Neuronal stem cell (in vitro differentiated cells): ENCODE data around the gene AAMP.

Experiments
- DNase-seq: peaks from one replicate; pipeline ENCODE4 v3.0.0-alpha.2; 2013; ENCODE audit warnings: low spot score
- H2AFZ ChIP-seq: one replicate; pipeline ENCODE4 v1.6.1; 2013; ENCODE audit warnings: mild to moderate bottlenecking, low read length, inconsistent platforms
- H2AK5ac ChIP-seq: 2 replicates; pipeline ENCODE4 v1.6.1; 2013; ENCODE audit warnings: low read depth, mild to moderate bottlenecking, inconsistent platforms, low read length, moderate library complexity, mixed read lengths
- H2BK120ac ChIP-seq: 2 replicates; pipeline ENCODE4 v1.6.1; 2013; ENCODE audit warnings: low read depth, mild to moderate bottlenecking, inconsistent platforms, low read length, moderate library complexity, mixed read lengths
- H2BK12ac ChIP-seq: one replicate; pipeline ENCODE4 v1.6.1; 2013; ENCODE audit warnings: low read length, inconsistent platforms
- H2BK15ac ChIP-seq: 2 replicates; pipeline ENCODE4 v1.6.1; 2013; ENCODE audit warnings: mild to moderate bottlenecking, low read length, inconsistent platforms, mixed read lengths
- H2BK5ac ChIP-seq: one replicate; pipeline ENCODE4 v1.6.1; 2013; ENCODE audit warnings: inconsistent platforms, mild to moderate bottlenecking, low read length, moderate library complexity
- H3K14ac ChIP-seq: one replicate; pipeline ENCODE4 v1.6.1; 2013; ENCODE audit warnings: low read length, inconsistent platforms
- H3K18ac ChIP-seq: 2 replicates; pipeline ENCODE4 v1.6.1; 2013; ENCODE audit warnings: low read length, inconsistent platforms
- H3K23ac ChIP-seq: 2 replicates; pipeline ENCODE4 v1.6.1; 2013; ENCODE audit warnings: low read depth, mild to moderate bottlenecking, mixed read lengths, low read length, inconsistent platforms; ENCODE audit not compliant: poor library complexity
- H3K27ac ChIP-seq: replicated peaks from 3 replicates; pipeline ENCODE4 v1.5.1; 2013; ENCODE audit warnings: low read length, inconsistent platforms
- H3K27me3 ChIP-seq, 3 experiments: 2 replicates each; pipeline ENCODE4 v1.6.1; 2013; ENCODE audit warnings: low read length in 3 of 3, mild to moderate bottlenecking in 2 of 3, inconsistent platforms in 1 of 3, low read depth in 1 of 3, mixed read lengths in 1 of 3, moderate library complexity in 1 of 3; ENCODE audit not compliant: control insufficient read depth in 3 of 3, insufficient read depth in 3 of 3
- H3K36me3 ChIP-seq, 2 donors: replicated peaks in 1 of 2; 2 replicates each; pipeline ENCODE4 v1.6.1; 2013; ENCODE audit warnings: low read length in 2 of 2; ENCODE audit not compliant: control insufficient read depth in 2 of 2, insufficient read depth in 2 of 2
- H3K4ac ChIP-seq: 2 replicates; pipeline ENCODE4 v1.6.1; 2013; ENCODE audit warnings: inconsistent platforms, mild to moderate bottlenecking, low read length, moderate library complexity
- H3K4me1 ChIP-seq, 2 donors: 1 replicate in 1 of 2; 2 replicates in 1 of 2; pipeline ENCODE4 v1.6.1; 2013; ENCODE audit warnings: low read length in 2 of 2, low read depth in 1 of 2; ENCODE audit not compliant: control insufficient read depth in 2 of 2, insufficient read depth in 1 of 2
- H3K4me2 ChIP-seq: one replicate; pipeline ENCODE4 v1.6.1; 2013; ENCODE audit warnings: mild to moderate bottlenecking, low read length, inconsistent platforms; ENCODE audit not compliant: insufficient read depth, poor library complexity, severe bottlenecking
- H3K4me3 ChIP-seq, 2 donors: 2 replicates each; pipeline ENCODE4 v1.5.1; 2013; ENCODE audit warnings: low read length in 2 of 2, mild to moderate bottlenecking in 2 of 2, inconsistent platforms in 1 of 2, moderate library complexity in 1 of 2
- H3K79me1 ChIP-seq: one replicate; pipeline ENCODE4 v1.6.1; 2013; ENCODE audit warnings: low read depth, mild to moderate bottlenecking, inconsistent platforms, low read length, moderate library complexity
- H3K9ac ChIP-seq: one replicate; pipeline ENCODE4 v1.6.1; 2013; ENCODE audit warnings: mild to moderate bottlenecking, low read depth, low read length, inconsistent platforms; ENCODE audit not compliant: poor library complexity
- H3K9me3 ChIP-seq, 2 donors: replicated peaks in 1 of 2; 2 replicates each; pipeline versions ENCODE3 to v1.6.1; 2013; ENCODE audit warnings: low read length in 2 of 2, mild to moderate bottlenecking in 2 of 2, inconsistent platforms in 1 of 2, low read depth in 1 of 2, mixed read lengths in 1 of 2, moderate library complexity in 1 of 2; ENCODE audit not compliant: control insufficient read depth in 2 of 2, insufficient read depth in 1 of 2
- H4K8ac ChIP-seq: one replicate; pipeline ENCODE4 v1.6.1; 2013; ENCODE audit warnings: low read depth, mild to moderate bottlenecking, inconsistent platforms, low read length, moderate library complexity
- H4K91ac ChIP-seq: one replicate; pipeline ENCODE4 v1.6.1; 2013; ENCODE audit warnings: low read length, low read depth, mild to moderate bottlenecking, inconsistent platforms; ENCODE audit not compliant: poor library complexity
- WGBS, 2 donors: extraction: QIAGEN DNeasy Blood & Tissue Kit; methylation state at CpG; one replicate each; pipeline ENCODE4 v1.1.7; 2013; ENCODE audit warnings: missing lambda C conversion rate in 2 of 2, mixed read lengths in 1 of 2; ENCODE audit not compliant: insufficient read length in 2 of 2, insufficient replicate concordance in 1 of 2; ENCODE audit errors: extremely low coverage in 2 of 2; 5-methylcytosine and 5-hydroxymethylcytosine counted together

The AAMP gene

DNA sequence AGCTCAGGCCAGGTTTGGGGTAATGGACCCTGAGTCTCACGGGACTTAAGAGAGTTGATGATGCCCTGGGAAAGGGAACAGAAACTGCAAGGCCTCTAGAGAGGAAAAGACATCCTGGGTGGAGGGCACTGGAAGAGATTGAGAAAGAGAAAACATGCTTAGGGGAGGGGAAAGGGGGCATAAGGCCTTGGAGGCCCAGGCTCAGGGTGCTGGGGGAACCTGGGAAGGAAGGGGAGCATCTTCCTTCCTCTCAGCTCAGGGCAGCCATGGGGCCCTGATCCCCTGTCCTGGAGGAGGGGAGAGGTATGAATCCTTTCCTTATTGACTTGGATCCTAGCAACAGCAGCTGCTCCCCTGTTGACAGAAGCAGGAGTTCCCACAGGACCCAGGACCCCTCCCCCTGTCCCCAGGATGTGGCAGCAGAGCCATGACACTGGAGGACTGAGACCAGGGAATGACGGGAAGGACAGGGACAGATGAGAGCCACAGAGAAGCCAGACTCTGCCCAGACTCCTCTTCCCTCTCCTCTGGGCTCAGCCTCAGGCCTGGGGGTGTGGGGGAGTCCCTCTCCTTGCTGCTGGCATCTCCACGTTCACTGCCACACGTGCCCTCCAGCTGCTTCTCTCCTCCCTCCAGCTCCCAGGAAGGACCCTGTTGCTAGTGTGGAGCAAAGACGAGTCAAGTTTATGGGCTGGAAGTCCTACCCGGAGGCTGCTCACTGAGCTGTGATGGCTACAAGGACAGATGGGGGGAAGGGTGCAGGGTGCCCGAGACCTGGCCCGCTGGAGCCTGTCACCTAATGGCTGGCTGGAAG, 8.3 kb downstream of the AAMP start:
- no peak for DNase-seq
- H3K23ac ChIP-seq, result peak overlapping the region; percentile 69
- H3K4ac ChIP-seq, result no peak overlapping the region
- H3K4me1 ChIP-seq, result peaks cover 15 to 24% of the 10 kb centered on the region in 2 donors
- H2BK15ac ChIP-seq, result no peak overlapping the region
- peak overlapping the region; percentile 7 for H2BK120ac ChIP-seq
- H3K27me3 ChIP-seq, result peaks cover 0 to 2% (median 0%) of the 10 kb centered on the region in 3 experiments
- no peak overlapping the region for H3K4me2 ChIP-seq
- no peak overlapping the region for H2BK12ac ChIP-seq
- H3K9ac ChIP-seq, result peak overlapping the region; percentile 51
- H3K79me1 ChIP-seq, result no peaks in the 10 kb centered on the region
- H4K8ac ChIP-seq, result no peak overlapping the region
- peak overlapping the region; percentile 56 for H2AFZ ChIP-seq
- no peak overlapping the region for H3K14ac ChIP-seq
- H3K4me3 ChIP-seq, result peak overlapping the region in 1 of 2 donors; percentile 51
- no CpG with 5 or more reads among the region's 8 CpGs for WGBS, 2 donors
- peaks cover 21 to 43% of the 10 kb centered on the region in 2 donors for H3K36me3 ChIP-seq
- H2BK5ac ChIP-seq, result no peak overlapping the region
- H4K91ac ChIP-seq, result no peak overlapping the region
- no peak overlapping the region for H2AK5ac ChIP-seq
- no peak overlapping the region for H3K27ac ChIP-seq
- H3K9me3 ChIP-seq, result peaks cover 0 to 2% of the 10 kb centered on the region in 2 donors
- peak overlapping the region; percentile 62 for H3K18ac ChIP-seq

DNA sequence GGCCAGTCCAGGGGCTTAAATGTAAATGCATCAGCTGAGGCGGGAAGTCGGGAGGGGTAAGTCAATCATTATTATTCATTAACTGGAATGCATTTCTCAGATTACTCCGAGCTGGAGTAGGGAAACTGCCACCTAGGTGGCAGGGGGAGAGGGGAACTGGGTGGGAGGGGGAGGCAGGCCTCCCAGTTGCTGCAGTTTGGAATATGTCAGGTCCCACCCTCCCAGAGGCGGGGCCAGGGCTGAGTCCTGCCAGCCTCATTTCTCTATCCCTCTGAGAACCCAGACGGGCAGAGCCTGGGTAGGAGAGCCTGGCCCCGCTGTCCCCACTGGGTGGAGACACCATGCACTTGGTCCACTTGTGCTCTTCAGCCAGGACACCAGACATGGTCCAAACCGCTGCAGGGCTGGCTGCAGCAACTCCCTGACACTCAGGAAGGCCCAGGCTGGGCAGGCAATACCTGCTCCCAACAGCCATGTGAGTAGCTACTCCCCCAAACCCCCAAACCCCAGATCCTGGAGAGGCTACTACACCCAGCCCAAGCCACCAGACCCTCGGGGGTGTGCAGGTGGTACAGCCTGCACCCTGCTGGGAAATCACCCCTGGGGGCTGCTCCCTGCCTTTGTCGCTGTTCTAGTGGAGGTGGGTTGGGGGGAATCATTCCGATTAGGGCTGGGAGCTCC, 9.1 kb downstream of the AAMP start, which contains the start of gene GPBAR1:
Gene GPBAR1, plus strand, starts transcription at position 274 of the 681 bp plus-strand sequence. CDS start 1,710 bp downstream, outside the sequence.
- H3K79me1 ChIP-seq, result no peaks in the 10 kb centered on the region
- no CpG with 5 or more reads among the region's 10 CpGs for WGBS, 2 donors
- no peak for DNase-seq
- H3K4me2 ChIP-seq, result no peak within 1 kb of the TSS
- H3K23ac ChIP-seq, result peak within 1 kb of the TSS; percentile 69
- no peak within 1 kb of the TSS for H2AK5ac ChIP-seq
- H3K4me3 ChIP-seq, result no peak within 1 kb of the TSS
- no peak within 1 kb of the TSS for H2BK5ac ChIP-seq
- peaks cover 0 to 2% (median 0%) of the 10 kb centered on the region in 3 experiments for H3K27me3 ChIP-seq
- H3K14ac ChIP-seq, result no peak within 1 kb of the TSS
- H3K4me1 ChIP-seq, result peaks cover 15 to 24% of the 10 kb centered on the region in 2 donors
- no peak within 1 kb of the TSS for H4K91ac ChIP-seq
- peak within 1 kb of the TSS; percentile 7 for H2BK120ac ChIP-seq
- H3K9ac ChIP-seq, result peak within 1 kb of the TSS; percentile 51
- peak within 1 kb of the TSS; percentile 56 for H2AFZ ChIP-seq
- peaks cover 0 to 2% of the 10 kb centered on the region in 2 donors for H3K9me3 ChIP-seq
- H4K8ac ChIP-seq, result no peak within 1 kb of the TSS
- H3K27ac ChIP-seq, result no peak within 1 kb of the TSS
- peaks cover 15 to 40% of the 10 kb centered on the region in 2 donors for H3K36me3 ChIP-seq
- H3K4ac ChIP-seq, result no peak within 1 kb of the TSS
- H2BK15ac ChIP-seq, result no peak within 1 kb of the TSS
- peak within 1 kb of the TSS; percentile 62 for H3K18ac ChIP-seq
- no peak within 1 kb of the TSS for H2BK12ac ChIP-seq

DNA sequence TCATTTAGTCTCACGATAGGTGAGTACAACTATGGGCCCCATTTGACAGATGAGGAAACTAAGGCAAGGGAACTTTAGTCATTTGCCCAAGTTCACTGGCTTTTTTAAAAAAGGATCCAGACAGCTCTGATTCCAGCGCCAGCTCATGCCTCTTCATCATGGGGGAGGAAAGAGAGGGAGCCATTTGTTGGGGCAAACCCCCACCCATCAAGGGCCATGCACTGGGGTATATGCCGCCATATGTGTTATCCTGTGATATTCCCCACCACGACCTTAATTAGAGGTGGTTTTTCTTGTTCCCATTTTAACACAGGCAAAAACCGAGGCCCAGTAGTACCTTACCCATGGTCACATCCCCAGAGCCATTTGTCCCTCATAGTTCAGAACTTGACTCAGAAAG, 9.8 kb downstream of the AAMP start:
- Histone ChIP-seq H2BK120ac (no peak overlapping the region), H3K36me3 (peaks cover 12 to 40% of the 10 kb centered on the region in 2 donors), H2AK5ac (no peak overlapping the region), H3K4me3 (no peak overlapping the region), H2AFZ (peak overlapping the region; percentile 56), H2BK12ac (no peak overlapping the region), H3K18ac (no peak overlapping the region), H2BK15ac (no peak overlapping the region), H4K91ac (no peak overlapping the region), H3K4me1 (peaks cover 15 to 24% of the 10 kb centered on the region in 2 donors), H3K23ac (no peak overlapping the region), H3K27me3 (peaks cover 0 to 2% (median 0%) of the 10 kb centered on the region in 3 experiments), H3K9me3 (peaks cover 0 to 2% of the 10 kb centered on the region in 2 donors), H3K14ac (no peak overlapping the region), H4K8ac (no peak overlapping the region), H2BK5ac (no peak overlapping the region), H3K4me2 (no peak overlapping the region), H3K27ac (no peak overlapping the region), H3K4ac (no peak overlapping the region), H3K9ac (no peak overlapping the region), H3K79me1 (no peaks in the 10 kb centered on the region)
- DNase-seq, result no peak
- no CpG with 5 or more reads among the region's 5 CpGs for WGBS, 2 donors
